Esophagus squamous epithelium (tissue), 5 donors: Measurements from ENCODE around the gene DCP1A. TPM values are rescaled to one million over a fixed set of nuclear protein-coding genes. Genes with fewer than 3 reads are reported as not detected.
"Not testable (repeated sequence)": the region's sequence is repeated elsewhere in the genome, so short reads cannot be mapped to it uniquely, and the experiment has no call there.

Experiments
- DNase-seq: peaks from one replicate; lab custom pipeline; 2025; lab: John Stamatoyannopoulos, UW
- H3K27ac ChIP-seq, 4 donors: fragments of 200-600 bp; sonication (generic); one replicate each; pipeline ENCODE4 v1.5.1; 2016 to 2019; ENCODE audit warnings: mild to moderate bottlenecking in 1 of 4
- H3K27me3 ChIP-seq, 4 donors: fragments of 200-600 bp; sonication (generic); 1 replicate in 3 of 4; 2 replicates in 1 of 4; pipeline versions ENCODE4 v1.5.1 to v1.6.0; 2017 to 2021; ENCODE audit warnings: antibody characterized with exemption in 1 of 4
- H3K36me3 ChIP-seq, 3 donors: fragments of 200-600 bp; sonication (generic); one replicate each; pipeline ENCODE4 v1.5.1; 2016 to 2019
- H3K4me1 ChIP-seq, 3 donors: fragments of 200-600 bp; sonication (generic); one replicate each; pipeline ENCODE4 v1.5.1; 2017 to 2019
- H3K4me3 ChIP-seq, 4 donors: fragments of 200-600 bp; sonication (generic); 1 replicate in 3 of 4; 2 replicates in 1 of 4; pipeline ENCODE4 v1.5.1; 2016 to 2019; ENCODE audit warnings: mild to moderate bottlenecking in 2 of 4, moderate library complexity in 1 of 4
- H3K9me3 ChIP-seq, 3 donors: fragments of 200-600 bp; sonication (generic); one replicate each; pipeline ENCODE4 v1.5.1; 2016 to 2019
- CTCF ChIP-seq, 6 experiments: fragments of 450-650 bp in 4 of 6; fragments of 200-600 bp in 2 of 6; sonication (generic) in 2 of 6; IDR thresholded peaks; one replicate each; pipeline ENCODE4 v1.5.1; 2016 to 2019; ENCODE audit warnings: antibody characterized with exemption in 6 of 6, mild to moderate bottlenecking in 4 of 6, moderate library complexity in 4 of 6
- POLR2A ChIP-seq, 4 donors: fragments of 450-650 bp; IDR thresholded peaks; one replicate each; pipeline ENCODE4 v1.6.1; 2017; ENCODE audit warnings: antibody characterized with exemption in 4 of 4, mild to moderate bottlenecking in 4 of 4, moderate library complexity in 3 of 4
- WGBS, 2 donors: methylation state at CpG; one replicate each; pipeline ENCODE4 v1.1.5; 2018; 5-methylcytosine and 5-hydroxymethylcytosine counted together
- intact Hi-C: fragments of 100-400 bp; cut with DNase I; formaldehyde crosslinking; loops from one replicate; pipeline ENCODE4 v1.15.0; 2022
- total RNA-seq, 4 donors: library from RNA; depleted of rRNA; stranded (reverse); fragments of >200 nt; gene quantifications; one replicate each; pipeline ENCODE4 v1.1.0, GENCODE V29; 2016
- donor health status: DM: yes; HTN: yes; CAD: no.

Gene DCP1A
- total RNA-seq, 4 donors from 2014 or later: 12.7 to 17.4 (median 14.2) TPM

GRCh38 chr3:53361852-53362251 lies 14.5 kb upstream of the DCP1A start:
- Histone ChIP-seq H3K27ac (no peak overlapping the region), H3K27me3 (no peaks in the 10 kb centered on the region), H3K4me1 (no peaks in the 10 kb centered on the region), H3K9me3 (no peaks in the 10 kb centered on the region), H3K36me3 (no peaks in the 10 kb centered on the region), H3K4me3 (no peak overlapping the region)
- intact Hi-C loops: no loop called here
- DNase-seq: no peak
- WGBS, 2 donors: 92 to 93% methylated on average over 3 of the region's 3 CpGs
- no peak for TF ChIP-seq POLR2A (IDR thresholded peaks at IDR 0.05)
- TF ChIP-seq CTCF (IDR thresholded peaks at IDR 0.05): no peak

DNA sequence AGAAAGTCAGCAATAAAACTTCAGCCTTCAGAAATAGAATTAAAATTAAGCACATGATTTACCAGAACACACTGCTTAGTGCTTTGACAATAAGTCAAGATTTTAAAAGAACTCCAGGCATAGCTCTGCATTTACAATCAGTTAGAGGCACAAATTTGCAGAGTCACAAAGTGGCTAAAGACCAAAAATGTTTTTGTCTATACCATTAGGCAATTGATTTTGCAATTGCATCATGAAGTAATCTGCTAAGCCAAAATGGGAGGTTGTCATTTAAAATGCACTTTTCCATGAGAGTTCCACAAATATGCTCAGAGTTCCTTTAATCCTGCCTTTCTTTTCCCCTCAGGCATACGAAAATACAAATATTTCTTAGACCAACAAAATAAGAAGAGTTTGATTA lies 10.1 kb upstream of the DCP1A start:
- no peak overlapping the region for H3K27ac ChIP-seq
- H3K27me3 ChIP-seq: no peaks in the 10 kb centered on the region
- no peak overlapping the region for H3K4me3 ChIP-seq
- 32 to 42% methylated on average over 1 of the region's 1 CpG for WGBS, 2 donors
- H3K36me3 ChIP-seq: no peaks in the 10 kb centered on the region
- H3K9me3 ChIP-seq: no peaks in the 10 kb centered on the region
- DNase-seq: no peak
- H3K4me1 ChIP-seq: no peaks in the 10 kb centered on the region
- intact Hi-C loops: no loop called here
- TF ChIP-seq POLR2A (IDR thresholded peaks at IDR 0.05) (no peak), CTCF (IDR thresholded peaks at IDR 0.05) (no peak)

DNA sequence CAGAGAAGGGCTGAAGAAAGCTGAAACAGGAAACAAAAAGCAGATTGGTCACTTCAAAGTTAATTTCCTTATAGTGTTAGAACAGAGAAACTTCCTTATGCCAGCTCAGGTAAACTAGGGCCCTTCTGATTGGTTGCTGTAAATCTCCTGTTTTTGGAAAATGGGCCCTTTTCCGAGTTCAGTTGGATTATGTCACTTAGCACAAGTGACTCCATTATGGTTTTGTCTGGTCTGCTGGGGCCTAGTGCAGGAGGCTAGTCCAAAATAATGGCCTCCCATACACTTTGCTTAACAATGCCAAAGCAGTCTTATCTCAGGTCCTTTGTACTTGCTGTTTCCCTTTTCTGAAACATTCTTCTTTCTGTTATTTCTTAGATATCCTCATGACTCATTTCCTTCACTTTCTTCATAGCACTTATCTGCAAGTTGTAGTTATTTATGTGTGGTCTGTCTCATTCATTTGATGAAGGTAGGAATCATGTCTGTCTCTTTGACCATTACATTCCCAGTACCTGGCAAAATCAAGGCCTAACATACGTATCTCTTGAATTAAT lies 7.7 kb upstream of the DCP1A start:
- Histone ChIP-seq H3K9me3 (no peaks in the 10 kb centered on the region), H3K27me3 (no peaks in the 10 kb centered on the region), H3K36me3 (no peaks in the 10 kb centered on the region), H3K27ac (no peak overlapping the region), H3K4me3 (no peak overlapping the region), H3K4me1 (no peaks in the 10 kb centered on the region)
- DNase-seq: no peak
- TF ChIP-seq CTCF (IDR thresholded peaks at IDR 0.05) (no peak), POLR2A (IDR thresholded peaks at IDR 0.05) (no peak)
- 73 to 83% methylated on average over 2 of the region's 2 CpGs for WGBS, 2 donors
- intact Hi-C loops: no loop called here

DNA sequence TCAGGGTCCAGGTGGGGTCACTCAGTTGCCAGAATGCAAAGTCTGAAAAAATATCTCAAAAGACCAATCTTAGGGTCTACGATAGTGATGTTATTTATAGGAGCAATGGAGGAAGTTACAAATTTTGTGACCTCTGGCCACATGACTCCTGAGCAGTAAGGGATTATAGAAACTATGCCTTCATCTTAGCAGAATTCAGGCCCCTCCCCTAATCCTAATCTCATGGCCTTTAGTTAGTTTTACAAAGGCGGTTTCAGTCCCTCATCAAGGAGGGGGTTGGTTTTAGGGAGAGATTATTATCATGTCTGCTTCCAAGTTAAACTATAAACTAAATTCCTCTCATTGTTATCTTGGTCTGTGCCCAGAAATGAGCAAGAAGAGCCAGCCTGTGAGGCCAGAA lies 5.9 kb upstream of the DCP1A start:
- no peak for DNase-seq
- intact Hi-C loops: no loop called here
- H3K36me3 ChIP-seq: no peaks in the 10 kb centered on the region
- H3K9me3 ChIP-seq: no peaks in the 10 kb centered on the region
- no peak overlapping the region for H3K4me3 ChIP-seq
- TF ChIP-seq CTCF (IDR thresholded peaks at IDR 0.05) (no peak), POLR2A (IDR thresholded peaks at IDR 0.05) (no peak)
- 78% methylated on average over 2 of the region's 2 CpGs for WGBS, 2 donors
- peaks cover 0 to 2% (median 0%) of the 10 kb centered on the region in 3 donors for H3K4me1 ChIP-seq
- no peak overlapping the region for H3K27ac ChIP-seq
- no peaks in the 10 kb centered on the region for H3K27me3 ChIP-seq

DNA sequence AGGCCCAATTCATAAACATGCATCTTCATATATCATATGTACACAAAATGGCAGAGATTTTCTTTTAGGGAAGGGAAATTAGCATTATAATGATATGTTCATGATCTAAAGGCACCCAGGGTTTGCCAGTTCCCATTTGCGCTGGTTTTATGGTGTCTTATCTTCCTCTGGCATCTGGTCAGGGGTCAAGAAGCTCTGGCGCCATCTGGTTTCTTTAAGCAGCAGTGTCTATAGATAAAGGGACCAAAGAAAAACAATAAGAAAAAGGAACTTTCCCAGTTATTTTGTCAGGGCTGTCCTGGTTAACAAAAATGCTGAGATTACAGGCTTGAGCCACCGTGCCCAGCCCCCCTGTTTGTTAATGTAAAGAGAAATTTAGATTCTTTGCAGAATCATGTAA lies 3.3 kb upstream of the DCP1A start:
- H3K27ac ChIP-seq: no peak overlapping the region
- intact Hi-C loops: no loop called here
- no peaks in the 10 kb centered on the region for H3K36me3 ChIP-seq
- DNase-seq: no peak
- WGBS, 2 donors: 11 to 15% methylated on average over 3 of the region's 3 CpGs
- peaks cover 7 to 16% (median 14%) of the 10 kb centered on the region in 3 donors for H3K4me1 ChIP-seq
- H3K27me3 ChIP-seq: no peaks in the 10 kb centered on the region
- H3K9me3 ChIP-seq: no peaks in the 10 kb centered on the region
- peak in 2 of 6 experiments; percentile 11 to 29 for TF ChIP-seq CTCF (IDR thresholded peaks at IDR 0.05)
- TF ChIP-seq POLR2A (IDR thresholded peaks at IDR 0.05): no peak
- H3K4me3 ChIP-seq: no peak overlapping the region

DNA sequence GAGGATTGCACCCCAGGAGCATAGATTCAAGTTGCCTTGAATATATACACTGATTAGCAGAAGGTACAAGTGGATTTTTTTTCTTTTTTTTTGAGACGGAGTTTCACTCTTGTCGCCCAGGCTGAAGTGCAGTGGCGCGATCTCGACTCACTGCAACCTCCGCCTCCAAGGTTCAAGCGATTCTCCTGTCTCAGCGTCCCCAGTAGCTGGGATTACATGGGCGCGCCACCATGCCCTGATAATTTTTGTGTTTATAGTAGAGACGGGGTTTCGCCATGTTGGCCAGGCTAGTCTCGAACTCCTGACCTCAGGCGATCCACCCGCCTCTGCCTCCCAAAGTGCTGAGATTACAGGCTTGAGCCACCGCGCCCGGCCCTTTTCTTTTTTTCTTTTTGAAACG lies 775 bp upstream of the DCP1A start:
- DNase-seq: not testable (repeated sequence)
- WGBS, 2 donors: 78 to 83% methylated on average over 12 to 19 of the region's 19 CpGs
- peaks cover 0 to 16% (median 0%) of the 10 kb centered on the region in 3 donors for H3K36me3 ChIP-seq

More for the DNA sequence above, 775 bp upstream of the DCP1A start:
- peak overlapping the region; percentile 91 to 99 (median 95) for H3K27ac ChIP-seq
- H3K27me3 ChIP-seq, intact Hi-C loops, H3K9me3 ChIP-seq: not testable (repeated sequence)
- peaks cover 11 to 37% (median 19%) of the 10 kb centered on the region in 3 donors for H3K4me1 ChIP-seq
- H3K4me3 ChIP-seq: peak overlapping the region; percentile 75 to 99 (median 88)
